Spleen (tissue), 11 donors: Measurements from ENCODE around the gene SFXN3. TPM values are rescaled to one million over a fixed set of nuclear protein-coding genes. Genes with fewer than 3 reads are reported as not detected.

ENCODE experiments used
- DNase-seq: peaks from one replicate; pipeline ENCODE4 v3.0.0-alpha.2; 2020
- H3K27ac ChIP-seq, 8 donors: fragments of 200-600 bp; sonication (generic) in 7 of 8; 1 replicate in 4 of 8; 2 replicates in 4 of 8; pipeline versions ENCODE4 v1.5.0 to v1.8.0; 2016 to 2021; ENCODE audit warnings: inconsistent platforms in 4 of 8, mild to moderate bottlenecking in 4 of 8, moderate library complexity in 1 of 8
- H3K27me3 ChIP-seq, 7 donors: fragments of 200-600 bp; sonication (generic) in 6 of 7; replicated peaks in 1 of 7; 1 replicate in 4 of 7; 2 replicates in 3 of 7; pipeline versions ENCODE4 v1.5.0 to v1.8.0; 2016 to 2021; ENCODE audit warnings: inconsistent platforms in 3 of 7, mild to moderate bottlenecking in 1 of 7
- H3K36me3 ChIP-seq, 6 donors: fragments of 200-600 bp; sonication (generic) in 5 of 6; 1 replicate in 4 of 6; 2 replicates in 2 of 6; pipeline versions ENCODE4 v1.5.0 to v1.8.0; 2016 to 2021; ENCODE audit warnings: inconsistent platforms in 2 of 6
- H3K4me1 ChIP-seq, 6 donors: fragments of 200-600 bp; sonication (generic) in 5 of 6; 1 replicate in 3 of 6; 2 replicates in 3 of 6; pipeline versions ENCODE4 v1.5.0 to v1.8.0; 2016 to 2021; ENCODE audit warnings: inconsistent platforms in 3 of 6
- H3K4me3 ChIP-seq, 8 donors: fragments of 200-600 bp; sonication (generic) in 7 of 8; 1 replicate in 4 of 8; 2 replicates in 4 of 8; pipeline versions ENCODE4 v1.5.0 to v1.8.0; 2016 to 2021; ENCODE audit warnings: inconsistent platforms in 4 of 8, mild to moderate bottlenecking in 4 of 8, moderate library complexity in 2 of 8
- H3K9me3 ChIP-seq, 8 donors: fragments of 200-600 bp; sonication (generic) in 7 of 8; 1 replicate in 4 of 8; 2 replicates in 4 of 8; pipeline versions ENCODE4 v1.5.0 to v1.8.0; 2016 to 2021; ENCODE audit warnings: inconsistent platforms in 4 of 8
- CTCF ChIP-seq, 11 experiments: fragments of 200-600 bp in 7 of 11; fragments of 450-650 bp in 4 of 11; sonication (generic) in 4 of 11; IDR thresholded peaks in 8 of 11; conservative IDR thresholded peaks in 3 of 11; 1 replicate in 7 of 11; 2 replicates in 4 of 11; pipeline versions ENCODE4 v1.4.0 to v1.8.0; 2016 to 2021; ENCODE audit warnings: antibody characterized with exemption in 11 of 11, inconsistent platforms in 4 of 11, mild to moderate bottlenecking in 1 of 11
- POLR2A ChIP-seq, 3 donors: fragments of 450-650 bp; IDR thresholded peaks; one replicate each; pipeline ENCODE4 v1.5.1; 2017; ENCODE audit warnings: antibody characterized with exemption in 3 of 3, mild to moderate bottlenecking in 1 of 3
- POLR2AphosphoS5 ChIP-seq, 3 donors: sonication (generic); formaldehyde crosslinking; IDR thresholded peaks; one replicate each; pipeline ENCODE4 v1.5.1; 2017; ENCODE audit warnings: antibody characterized with exemption in 3 of 3
- WGBS, 5 donors: extraction: QIAGEN DNeasy Blood & Tissue Kit in 3 of 5; methylation state at CpG; one replicate each; pipeline versions ENCODE4 v1.1.5 to v1.1.7; 2013 to 2018; 5-methylcytosine and 5-hydroxymethylcytosine counted together
- intact Hi-C: fragments of 100-400 bp; cut with DNase I; formaldehyde crosslinking; loops from one replicate; pipeline ENCODE4 v1.15.0; 2023; ENCODE audit warnings: low total_unique reads
- polyA plus RNA-seq, 3 donors: library from polyadenylated mRNA; stranded (reverse); fragments of 200-250 nt; gene quantifications; one replicate each; pipeline ENCODE4 v1.2.1, GENCODE V29; 2013
- total RNA-seq, 7 donors: library from RNA; depleted of rRNA in 3 of 7; stranded (reverse); fragments of >200 nt in 3 of 7; fragmentation: NEBNext Ultra II Directional in 4 of 7; extraction: Animal tissue kit (Norgen Biotek cat#: 25700) in 4 of 7; gene quantifications; one replicate each; pipeline versions ENCODE4 v1.1.0 to v1.2.1, GENCODE V29; 2016 to 2021
- donor health status: healthy with polysubstance abuse.
- donor health status: DM: no; HTN: no; CAD: no; lungs with moderate emphysema.
- donor health status: DM: no; HTN: no; CAD: no.
- donor health status: Bipolar disorder and iron deficiency.
- donor health status: healthy.
- donor health status: DM: no; HTN: no; CAD: no.
- donor health status: DM: yes; HTN: yes; CAD: no.

The SFXN3 gene
- total and polyA plus RNA-seq, 10 donors = 7.9 to 70.0 (median 38.5) TPM

- TF ChIP-seq POLR2AphosphoS5 (IDR thresholded peaks at IDR 0.05) (no peak), POLR2A (IDR thresholded peaks at IDR 0.05) (no peak), CTCF (IDR thresholded peaks at IDR 0.05 in 8 of 11, conservative IDR thresholded peaks at IDR 0.05 in 3 of 11) (no peak)
- H3K27ac ChIP-seq = peak overlapping the region; percentile 77 to 88 (median 82)
- intact Hi-C loops = no loop called here
- no peak for DNase-seq
- H3K27me3 ChIP-seq = peaks cover 0 to 23% (median 15%) of the 10 kb centered on the region in 7 donors
- peaks cover 15 to 36% (median 26%) of the 10 kb centered on the region in 6 donors for H3K4me1 ChIP-seq
- H3K4me3 ChIP-seq = peak overlapping the region; percentile 38 to 67 (median 47)
- 13 to 23% (median 17%) methylated on average over 2 of the region's 2 CpGs for WGBS, 5 donors
- H3K36me3 ChIP-seq = peaks cover 0 to 23% (median 16%) of the 10 kb centered on the region in 6 donors
- no peaks in the 10 kb centered on the region for H3K9me3 ChIP-seq
These were observed 12.3 kb downstream of the SFXN3 start for GRCh38 chr10:101043363-101043707.

GRCh38 chr10:101044117-101044516 lies 13.1 kb downstream of the SFXN3 start:
- Histone ChIP-seq H3K36me3 (peaks cover 0 to 15% (median 8%) of the 10 kb centered on the region in 6 donors), H3K27ac (peak overlapping the region in 1 of 8 donors; percentile 79), H3K4me1 (peaks cover 15 to 44% (median 26%) of the 10 kb centered on the region in 6 donors), H3K9me3 (no peaks in the 10 kb centered on the region), H3K4me3 (no peak overlapping the region), H3K27me3 (peaks cover 0 to 31% (median 22%) of the 10 kb centered on the region in 7 donors)
- intact Hi-C loops = no loop called here
- WGBS, 5 donors = 73 to 93% (median 90%) methylated on average over 2 of the region's 2 CpGs
- TF ChIP-seq POLR2A (IDR thresholded peaks at IDR 0.05) (no peak), POLR2AphosphoS5 (IDR thresholded peaks at IDR 0.05) (no peak), CTCF (IDR thresholded peaks at IDR 0.05 in 8 of 11, conservative IDR thresholded peaks at IDR 0.05 in 3 of 11) (no peak)
- no peak for DNase-seq

- peaks cover 0 to 55% (median 38%) of the 10 kb centered on the region in 7 donors for H3K27me3 ChIP-seq
- H3K27ac ChIP-seq = no peak overlapping the region
- no peak overlapping the region for H3K4me3 ChIP-seq
- no peak for TF ChIP-seq CTCF (IDR thresholded peaks at IDR 0.05 in 8 of 11, conservative IDR thresholded peaks at IDR 0.05 in 3 of 11)
- no peak for TF ChIP-seq POLR2A (IDR thresholded peaks at IDR 0.05)
- TF ChIP-seq POLR2AphosphoS5 (IDR thresholded peaks at IDR 0.05) = no peak
- no peaks in the 10 kb centered on the region for H3K9me3 ChIP-seq
- 51 to 63% (median 59%) methylated on average over 23 to 25 of the region's 25 CpGs for WGBS, 5 donors
- DNase-seq = no peak
- no peaks in the 10 kb centered on the region for H3K36me3 ChIP-seq
- H3K4me1 ChIP-seq = peaks cover 18 to 51% (median 32%) of the 10 kb centered on the region in 6 donors
- intact Hi-C loops = no loop called here
These were observed 15.6 kb downstream of the SFXN3 start for GRCh38 chr10:101046332-101047238.

- H3K27me3 ChIP-seq = peaks cover 0 to 57% (median 38%) of the 10 kb centered on the region in 7 donors
- intact Hi-C loops = no loop called here
- H3K36me3 ChIP-seq = no peaks in the 10 kb centered on the region
- DNase-seq = no peak
- H3K4me1 ChIP-seq = peaks cover 15 to 44% (median 27%) of the 10 kb centered on the region in 6 donors
- no peak overlapping the region for H3K27ac ChIP-seq
- TF ChIP-seq POLR2AphosphoS5 (IDR thresholded peaks at IDR 0.05) = no peak
- no peak for TF ChIP-seq CTCF (IDR thresholded peaks at IDR 0.05 in 8 of 11, conservative IDR thresholded peaks at IDR 0.05 in 3 of 11)
- no peak for TF ChIP-seq POLR2A (IDR thresholded peaks at IDR 0.05)
- H3K9me3 ChIP-seq = no peaks in the 10 kb centered on the region
- WGBS, 5 donors = 36 to 49% (median 37%) methylated on average over 16 of the region's 16 CpGs
- no peak overlapping the region for H3K4me3 ChIP-seq
These were observed 16.2 kb downstream of the SFXN3 start for GRCh38 chr10:101047268-101047667.
